ENCODE results near the gene CCN6. TPM values are rescaled to one million over a fixed set of nuclear protein-coding genes. Genes with fewer than 3 reads are reported as not detected.

Gene CCN6
- total RNA-seq, 6 experiments from 2014 or later: not detected

DNA sequence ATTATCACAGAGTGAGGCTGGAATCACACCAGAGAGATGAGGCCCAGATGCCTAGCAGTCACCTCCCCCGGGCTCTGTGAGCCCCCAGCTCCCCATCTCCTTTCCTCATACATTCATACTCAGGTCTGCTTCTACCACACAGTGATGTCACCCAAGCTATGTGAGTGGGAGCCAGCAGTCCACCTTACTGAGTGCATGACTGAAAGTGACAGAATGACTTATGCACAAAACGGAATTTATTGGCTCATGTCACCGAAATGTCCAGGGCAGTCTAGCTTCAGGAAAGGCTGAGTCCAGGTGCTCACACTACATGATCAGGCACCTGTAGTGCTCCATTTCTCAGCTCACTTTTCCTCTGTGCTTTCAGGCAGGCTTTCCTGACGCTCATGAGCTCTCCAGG is 36.7 kb upstream of the CCN6 start:
- H3K36me3 Mint-ChIP-seq (ENCODE audit: low read depth): no peaks in the 10 kb centered on the region
- H3K9me3 Mint-ChIP-seq: no peaks in the 10 kb centered on the region
- TF ChIP-seq, protein P1, sequence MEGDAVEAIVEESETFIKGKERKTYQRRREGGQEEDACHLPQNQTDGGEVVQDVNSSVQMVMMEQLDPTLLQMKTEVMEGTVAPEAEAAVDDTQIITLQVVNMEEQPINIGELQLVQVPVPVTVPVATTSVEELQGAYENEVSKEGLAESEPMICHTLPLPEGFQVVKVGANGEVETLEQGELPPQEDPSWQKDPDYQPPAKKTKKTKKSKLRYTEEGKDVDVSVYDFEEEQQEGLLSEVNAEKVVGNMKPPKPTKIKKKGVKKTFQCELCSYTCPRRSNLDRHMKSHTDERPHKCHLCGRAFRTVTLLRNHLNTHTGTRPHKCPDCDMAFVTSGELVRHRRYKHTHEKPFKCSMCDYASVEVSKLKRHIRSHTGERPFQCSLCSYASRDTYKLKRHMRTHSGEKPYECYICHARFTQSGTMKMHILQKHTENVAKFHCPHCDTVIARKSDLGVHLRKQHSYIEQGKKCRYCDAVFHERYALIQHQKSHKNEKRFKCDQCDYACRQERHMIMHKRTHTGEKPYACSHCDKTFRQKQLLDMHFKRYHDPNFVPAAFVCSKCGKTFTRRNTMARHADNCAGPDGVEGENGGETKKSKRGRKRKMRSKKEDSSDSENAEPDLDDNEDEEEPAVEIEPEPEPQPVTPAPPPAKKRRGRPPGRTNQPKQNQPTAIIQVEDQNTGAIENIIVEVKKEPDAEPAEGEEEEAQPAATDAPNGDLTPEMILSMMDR (IDR thresholded peaks at IDR 0.05): no peak
- H3K27ac Mint-ChIP-seq: no peak overlapping the region
- no peak overlapping the region for H3K4me3 Mint-ChIP-seq
- DNase-seq: no peak
- no peaks in the 10 kb centered on the region for H3K27me3 Mint-ChIP-seq (ENCODE audit: insufficient read depth)
- peaks cover 66% of the 10 kb centered on the region for H3K4me1 Mint-ChIP-seq (ENCODE audit: low read depth)

- DNase-seq: no peak
- peaks cover 59% of the 10 kb centered on the region for H3K4me1 Mint-ChIP-seq (ENCODE audit: low read depth)
- no peaks in the 10 kb centered on the region for H3K27me3 Mint-ChIP-seq (ENCODE audit: insufficient read depth)
- no peaks in the 10 kb centered on the region for H3K9me3 Mint-ChIP-seq
- TF ChIP-seq, protein P1 (IDR thresholded peaks at IDR 0.05): no peak
- no peak overlapping the region for H3K27ac Mint-ChIP-seq
- H3K36me3 Mint-ChIP-seq (ENCODE audit: low read depth): no peaks in the 10 kb centered on the region
- no peak overlapping the region for H3K4me3 Mint-ChIP-seq
Observed at GRCh38 chr6:112017760-112018537, 36.0 kb upstream of the CCN6 start.

GRCh38 chr6:112018619-112019416 is 35.1 kb upstream of the CCN6 start:
- Mint-ChIP-seq H3K9me3 (peaks cover 5% of the 10 kb centered on the region), H3K36me3 (ENCODE audit: low read depth) (peaks cover 4% of the 10 kb centered on the region), H3K4me3 (no peak overlapping the region; the same call in 1 of the 2 replicates), H3K27ac (peak overlapping the region; percentile 51), H3K4me1 (ENCODE audit: low read depth) (peaks cover 51% of the 10 kb centered on the region), H3K27me3 (ENCODE audit: insufficient read depth) (no peaks in the 10 kb centered on the region; the same call in 1 of the 2 replicates)
- TF ChIP-seq, protein P1 (IDR thresholded peaks at IDR 0.05): no peak
- peak; percentile 40 for DNase-seq

- Mint-ChIP-seq H3K36me3 (ENCODE audit: low read depth) (peaks cover 12% of the 10 kb centered on the region), H3K27me3 (ENCODE audit: insufficient read depth) (no peaks in the 10 kb centered on the region; the same call in 1 of the 2 replicates), H3K4me3 (no peak overlapping the region), H3K9me3 (peaks cover 12% of the 10 kb centered on the region), H3K4me1 (ENCODE audit: low read depth) (peaks cover 43% of the 10 kb centered on the region), H3K27ac (peak overlapping the region; percentile 51; the same call in 1 of the 2 replicates)
- TF ChIP-seq, protein P1 (IDR thresholded peaks at IDR 0.05): no peak
- no peak for DNase-seq
Observed at GRCh38 chr6:112019589-112019988, 34.3 kb upstream of the CCN6 start.

- Mint-ChIP-seq H3K36me3 (ENCODE audit: low read depth) (peaks cover 13% of the 10 kb centered on the region), H3K9me3 (peaks cover 13% of the 10 kb centered on the region), H3K27me3 (ENCODE audit: insufficient read depth) (peaks cover 2% of the 10 kb centered on the region; the same call in 1 of the 2 replicates), H3K4me1 (ENCODE audit: low read depth) (peaks cover 21% of the 10 kb centered on the region), H3K27ac (no peak overlapping the region), H3K4me3 (no peak overlapping the region)
- TF ChIP-seq, protein P1 (IDR thresholded peaks at IDR 0.05): no peak
- no peak for DNase-seq
Observed at GRCh38 chr6:112021691-112022310, 32.1 kb upstream of the CCN6 start.

All from HFFc6 (cell line).